A549 treated with AZD9567 at 1 μM for 4 hours (cell line): ENCODE data around the gene PARP6. TPM values are rescaled to one million over a fixed set of nuclear protein-coding genes. Genes with fewer than 3 reads are reported as not detected.

Experiments used
- total RNA-seq: library from RNA; stranded (reverse); fragments of 200-300 nt; extraction: Qiagen RNA extraction; gene quantifications from 5 replicates; pipeline ENCODE4 v1.2.3, GENCODE V29; 2022; ENCODE audit not compliant: insufficient read depth

PARP6 gene
- 46.2 to 68.1 TPM (median 66.8 TPM) in 5 replicates for total RNA-seq

GRCh38 chr15:72272213-72272996 is at the start of gene PARP6:
TSS of gene PARP6 (minus strand) at chr15:72272554. CDS start at chr15:72267477, 5,077 bp downstream.

GRCh38 chr15:72319985-72320671 is 47.8 kb upstream of the PARP6 start, which contains the start of gene CELF6:
TSS of gene CELF6 (minus strand) at chr15:72320157. CDS start at chr15:72319874, 283 bp downstream.

GRCh38 chr15:72231066-72231832 is 41.1 kb downstream of the PARP6 start, which contains the start of gene PKM:
TSS of gene PKM (minus strand) at chr15:72231190. CDS start at chr15:72219097, 12,093 bp downstream.

GRCh38 chr15:72197460-72198355 is 74.6 kb downstream of the PARP6 start, which contains the start of gene GRAMD2A:
TSS of gene GRAMD2A (minus strand) at chr15:72197787.

Other genes starting within 250 kb of the PARP6 start
- 7.3 to 12.3 TPM (median 11.8 TPM) in 5 replicates for gene MYO9A, start 154.4 kb downstream of the PARP6 start, total RNA-seq
- gene SENP8, start 154.2 kb downstream of the PARP6 start, total RNA-seq = 2.3 to 2.8 TPM (median 2.5 TPM) in 4 of 5 replicates, not detected in the other
- 0.05 to 0.13 TPM in 2 of 5 replicates, not detected in the others for gene GRAMD2A, start 74.8 kb downstream of the PARP6 start, total RNA-seq
- gene PKM, start 41.4 kb downstream of the PARP6 start, total RNA-seq = 2,979 to 3,428 TPM (median 3,179 TPM) in 5 replicates
- 0.11 to 0.20 TPM (median 0.12 TPM) in 4 of 5 replicates, not detected in the other for gene CELF6, start 47.6 kb upstream of the PARP6 start, total RNA-seq
- 127 to 158 TPM (median 150 TPM) in 5 replicates for gene HEXA, start 103.5 kb upstream of the PARP6 start, total RNA-seq
- gene TMEM202, start 125.8 kb upstream of the PARP6 start, total RNA-seq = not detected in 5 replicates
- 52.6 to 80.6 TPM (median 74.1 TPM) in 5 replicates for gene ARIH1, start 201.8 kb upstream of the PARP6 start, total RNA-seq